HG03280 (cell line): ENCODE measurements around the gene SLC51A.
"Not testable (repeated sequence)": the region's sequence is repeated elsewhere in the genome, so short reads cannot be mapped to it uniquely, and the experiment has no call there.

ENCODE experiments used
- ATAC-seq: cut with Tn5 transposase; IDR thresholded peaks from one replicate; pipeline ENCODE4 v1.9.1; 2021; ENCODE audit warnings: mild to moderate bottlenecking, moderate library complexity; ENCODE audit not compliant: unreplicated experiment

Gene SLC51A

DNA sequence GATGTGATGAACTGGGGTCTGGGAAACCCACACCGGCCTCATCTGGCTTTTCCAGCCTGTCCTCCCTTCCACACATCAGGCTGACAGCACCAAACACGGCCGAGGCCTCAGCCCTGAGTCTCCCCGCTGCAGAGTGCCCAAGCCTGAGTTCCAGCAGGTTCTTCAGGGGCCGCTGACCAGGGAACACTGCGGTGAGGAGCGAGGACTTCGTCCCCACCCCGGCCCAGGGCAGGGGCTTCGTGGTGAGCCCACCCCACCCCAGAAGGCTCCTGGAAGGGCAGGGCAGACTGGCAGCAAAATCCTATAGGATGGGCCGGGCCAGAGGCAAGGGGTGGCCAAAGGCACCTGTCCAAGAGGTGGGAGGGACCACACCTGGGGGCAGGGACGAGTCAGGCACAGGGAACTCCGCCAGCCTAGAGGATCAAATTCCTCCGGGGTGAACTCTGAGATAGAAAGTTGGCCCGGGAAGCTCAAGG is at the start of gene SLC51A:
Gene SLC51A, plus strand, starts transcription at position 446 of the 476 bp plus-strand sequence. CDS start 179 bp downstream, outside the sequence.
- no peak for ATAC-seq

GRCh38 chr3:196166741-196167140 is 49.6 kb upstream of the SLC51A start:
- no peak for ATAC-seq

- no peak for ATAC-seq
Measured at GRCh38 chr3:196168808-196169391, 47.4 kb upstream of the SLC51A start.

DNA sequence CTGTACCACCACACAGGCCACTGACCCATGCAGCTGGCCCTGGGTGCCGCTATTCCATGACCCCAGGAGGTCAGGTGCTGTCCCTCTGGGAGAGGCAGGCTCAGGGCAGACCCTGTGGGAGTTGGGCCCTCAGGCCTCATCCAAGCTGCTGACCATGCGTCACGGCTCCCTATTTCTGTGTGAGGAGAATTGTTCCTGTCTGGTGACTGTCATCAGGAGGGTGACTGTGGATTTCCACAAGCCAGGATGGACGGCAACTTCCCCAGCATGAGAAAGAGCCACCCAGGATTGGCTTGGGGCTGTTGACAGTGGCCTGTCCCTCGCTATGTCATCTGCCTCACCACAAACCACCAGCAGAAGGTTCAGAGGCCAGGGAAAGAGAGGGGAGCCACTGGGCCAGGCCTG is 46.5 kb upstream of the SLC51A start:
- ATAC-seq = no peak

DNA sequence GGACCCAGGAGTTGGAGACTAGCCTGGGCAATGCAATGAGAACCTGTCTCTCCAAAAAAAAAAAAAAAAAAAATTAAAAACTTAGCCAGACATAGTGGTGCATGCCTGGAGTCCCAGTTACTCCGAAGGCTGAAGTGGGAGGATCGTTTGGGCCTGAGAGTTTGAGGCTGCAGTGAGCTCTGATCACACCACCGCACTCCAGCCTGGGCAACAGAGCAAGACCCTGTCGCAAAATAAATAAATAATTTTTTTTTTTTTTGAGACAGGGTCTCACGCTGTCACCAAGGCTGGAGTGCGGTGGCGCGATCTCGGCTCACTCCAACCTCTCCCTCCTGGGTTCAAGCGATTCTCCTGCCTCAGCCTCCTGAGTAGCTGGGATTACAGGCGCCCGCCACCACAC is 46.0 kb upstream of the SLC51A start:
- ATAC-seq = not testable (repeated sequence)

DNA sequence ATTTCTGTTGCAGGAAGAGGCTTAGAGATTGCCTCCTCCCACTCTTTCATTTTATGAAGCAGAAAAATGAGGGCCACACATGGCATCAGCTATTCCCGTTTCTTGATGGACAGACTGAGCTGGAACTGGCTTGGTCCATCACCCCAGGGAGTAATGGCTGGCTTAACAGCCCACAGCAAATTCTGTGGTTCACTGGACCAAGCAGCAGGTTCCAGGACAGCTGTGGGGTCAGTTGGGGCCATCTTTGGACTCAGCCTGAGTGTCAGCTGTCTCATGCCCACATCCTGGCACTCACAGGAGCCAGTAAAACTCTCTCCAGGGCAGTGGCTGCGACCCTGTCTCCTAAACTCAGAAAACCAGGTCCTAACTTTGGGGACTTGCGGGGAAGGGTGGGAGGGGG is 41.7 kb upstream of the SLC51A start:
- ATAC-seq = no peak

DNA sequence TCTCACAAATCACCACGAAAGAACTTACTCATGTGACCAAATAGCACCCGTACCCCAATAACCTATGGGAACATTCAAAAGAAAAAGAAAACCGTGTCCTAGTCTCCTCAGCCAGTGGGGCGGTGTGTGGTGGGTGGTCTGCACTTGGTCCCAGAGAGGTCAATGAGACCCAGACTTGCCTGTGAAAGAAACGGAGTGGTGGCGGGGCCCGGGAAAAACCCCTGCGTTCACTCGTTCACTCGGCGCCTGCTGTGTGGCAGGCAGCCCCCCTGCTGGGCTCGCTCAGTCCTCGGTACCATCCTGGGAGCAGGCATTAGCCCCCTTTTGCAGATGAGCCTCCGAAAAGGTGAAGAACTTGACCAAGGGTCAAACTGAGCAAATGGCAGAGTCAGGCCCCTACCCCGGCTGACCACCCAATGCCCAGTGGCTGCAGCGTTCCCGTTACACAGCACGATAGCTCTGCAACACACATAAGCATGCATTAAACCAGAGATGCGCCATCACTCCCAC is 41.2 kb upstream of the SLC51A start:
- no peak for ATAC-seq

DNA sequence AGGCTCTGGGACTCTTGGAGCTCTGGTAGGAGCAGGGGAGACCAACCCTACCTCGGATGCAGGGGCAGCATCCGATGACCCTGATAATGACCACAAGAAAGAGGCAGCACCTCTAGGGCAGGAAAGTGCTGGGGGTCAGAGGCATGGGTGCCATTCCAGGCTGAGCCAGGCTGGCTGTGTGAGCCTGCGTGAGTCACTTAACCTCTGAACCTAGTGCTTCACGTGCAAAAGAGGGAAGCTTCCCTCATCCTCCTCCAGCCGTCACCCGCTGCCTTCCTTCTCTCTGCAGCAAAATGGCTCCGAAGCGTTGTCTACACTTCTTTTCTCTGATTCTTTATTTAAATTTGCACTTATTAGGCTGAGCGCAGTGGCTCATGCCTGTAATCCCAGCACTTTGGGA is 40.6 kb upstream of the SLC51A start:
- no peak for ATAC-seq

DNA sequence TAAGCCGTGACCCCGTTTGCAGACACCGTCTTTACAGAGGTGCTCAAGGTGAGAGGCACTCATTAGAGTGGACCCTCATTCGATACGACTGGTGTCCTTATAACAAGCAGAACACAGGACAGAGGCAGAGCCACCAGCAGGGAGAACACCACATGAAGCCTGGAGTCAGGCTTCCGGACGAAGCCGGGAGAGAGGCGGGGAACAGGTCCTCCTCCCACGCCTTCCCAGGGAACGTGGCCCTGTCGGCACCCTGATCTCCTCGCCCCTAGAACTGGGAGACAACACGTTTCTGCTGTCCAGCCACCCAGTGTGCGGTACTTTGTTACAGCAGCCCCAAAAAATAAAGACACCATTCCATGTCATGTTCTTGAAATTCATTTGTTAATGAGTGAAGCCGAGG is 38.8 kb upstream of the SLC51A start:
- no peak for ATAC-seq

DNA sequence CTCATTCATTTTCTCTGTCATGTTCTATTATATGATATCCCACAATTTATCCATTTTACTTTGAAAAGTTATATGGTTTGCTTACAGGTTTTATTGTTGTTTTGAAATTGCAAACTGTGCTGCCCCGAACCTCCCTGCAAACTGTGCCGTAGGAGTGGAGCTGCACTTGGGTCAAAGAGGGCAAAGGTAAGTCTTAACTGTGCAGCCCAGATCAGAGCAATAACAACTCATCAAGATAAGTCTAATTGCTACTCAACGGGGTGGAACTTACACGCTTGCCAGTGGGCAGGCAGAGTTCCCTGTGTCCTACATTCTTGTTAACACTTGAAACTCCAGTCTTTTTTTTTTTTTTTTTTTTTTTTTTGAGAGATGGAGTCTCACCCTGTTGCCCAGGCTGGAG is 38.4 kb upstream of the SLC51A start:
- ATAC-seq = no peak

DNA sequence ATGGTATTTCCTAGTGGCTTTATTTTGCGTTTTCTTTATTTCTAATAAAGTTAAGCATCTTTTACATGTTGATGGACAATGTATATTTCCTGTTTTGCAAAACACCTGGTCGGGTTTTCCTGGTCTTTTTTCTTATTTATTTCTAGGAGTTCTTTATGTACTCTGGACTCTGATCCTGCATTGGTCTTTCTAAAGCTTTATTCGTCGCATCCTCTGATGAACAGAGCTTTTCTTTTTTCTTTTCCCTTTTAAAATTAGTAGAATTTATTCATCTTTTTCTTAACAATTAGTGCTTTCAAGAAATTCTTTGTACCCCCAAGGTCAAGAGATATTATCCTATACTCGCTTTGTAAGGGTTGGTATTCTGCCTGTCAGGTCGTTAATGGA is 37.3 kb upstream of the SLC51A start:
- ATAC-seq = no peak

- peak; percentile 65 for ATAC-seq
Measured at GRCh38 chr3:196179380-196180308, 36.7 kb upstream of the SLC51A start.

GRCh38 chr3:196180346-196180745 is 36.0 kb upstream of the SLC51A start:
- ATAC-seq = no peak

GRCh38 chr3:196181127-196181546 is 35.2 kb upstream of the SLC51A start:
- ATAC-seq = no peak

DNA sequence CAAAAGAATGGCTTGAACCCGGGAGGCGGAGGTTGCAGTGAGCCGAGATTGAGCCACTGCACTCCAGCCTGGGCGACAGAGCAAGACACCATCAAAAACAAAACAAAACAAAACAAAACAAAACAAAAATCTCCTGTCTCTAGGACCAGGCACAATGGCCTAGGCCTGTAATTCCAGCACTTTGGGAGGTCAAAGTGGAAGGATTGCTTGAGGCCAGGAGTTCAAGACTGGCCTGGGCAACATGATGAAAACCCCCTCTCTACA is 32.2 kb upstream of the SLC51A start:
- not testable (repeated sequence) for ATAC-seq

DNA sequence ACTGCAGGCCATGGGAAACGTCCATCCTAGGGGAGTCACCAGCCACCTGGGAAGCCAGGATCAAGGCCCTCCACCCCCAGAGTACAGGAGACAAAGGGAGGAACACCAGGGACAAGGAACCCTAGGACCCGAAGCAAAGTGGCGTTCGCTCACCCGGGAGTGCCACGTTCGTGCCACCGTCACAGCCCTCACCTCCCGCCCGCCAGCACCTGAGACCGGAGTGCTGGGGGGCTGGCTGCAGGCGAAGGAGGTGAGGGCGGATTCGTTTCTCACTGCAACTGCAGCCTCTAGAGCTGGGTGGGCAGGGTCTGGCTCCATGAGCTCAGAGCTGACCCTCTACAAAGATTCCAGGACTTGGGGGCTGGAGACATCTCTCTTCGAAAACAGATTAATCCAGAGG is 31.5 kb upstream of the SLC51A start:
- ATAC-seq = no peak

- ATAC-seq = peak; percentile 25
Measured at GRCh38 chr3:196186651-196187573, 29.4 kb upstream of the SLC51A start.

- ATAC-seq = no peak
Measured at GRCh38 chr3:196189566-196190347, 26.6 kb upstream of the SLC51A start.

- no peak for ATAC-seq
Measured at GRCh38 chr3:196192036-196192523, 24.3 kb upstream of the SLC51A start.

DNA sequence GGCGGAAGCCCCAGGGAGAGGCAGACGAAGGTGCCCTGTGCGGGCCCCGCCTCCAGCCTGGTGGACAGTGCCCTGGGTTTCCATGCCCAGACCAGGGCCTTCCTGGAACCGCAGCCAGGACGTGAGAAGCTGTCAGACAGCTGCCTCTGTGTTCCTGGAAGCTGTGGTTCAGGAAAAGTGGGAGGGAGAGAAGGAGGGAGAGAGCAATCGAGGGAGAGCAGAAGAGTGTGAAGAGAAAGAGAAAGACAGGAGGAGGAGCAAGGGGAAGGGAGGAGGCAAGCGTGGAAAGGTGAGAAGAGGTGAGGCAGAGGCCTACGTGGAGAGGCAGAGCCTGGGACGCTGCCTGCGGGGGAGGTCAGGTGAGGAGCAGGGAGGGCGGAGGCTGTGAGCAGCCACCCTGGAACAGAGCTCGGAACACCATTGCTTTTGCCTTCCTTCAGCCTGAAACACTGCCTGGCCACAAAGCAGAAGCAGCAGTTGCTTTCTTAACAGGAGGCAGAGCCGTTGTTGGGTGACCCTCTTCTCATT is 23.7 kb upstream of the SLC51A start:
- no peak for ATAC-seq
